PC-3 (cell line): Measurements from ENCODE around the gene SMIM12.

ENCODE experiments used
- CTCF ChIP-seq: fragments of 300-600 bp; sonication (generic); conservative IDR thresholded peaks from 2 replicates; pipeline ENCODE4 v1.5.1; 2017; ENCODE audit warnings: antibody characterized with exemption, low read depth, mild to moderate bottlenecking, low read length
- EZH2 ChIP-seq: fragments of 300-600 bp; sonication (generic); IDR thresholded peaks from one replicate; pipeline ENCODE4 v1.6.1; 2017; ENCODE audit warnings: antibody characterized with exemption, mild to moderate bottlenecking, low read length; ENCODE audit not compliant: unreplicated experiment

DNA sequence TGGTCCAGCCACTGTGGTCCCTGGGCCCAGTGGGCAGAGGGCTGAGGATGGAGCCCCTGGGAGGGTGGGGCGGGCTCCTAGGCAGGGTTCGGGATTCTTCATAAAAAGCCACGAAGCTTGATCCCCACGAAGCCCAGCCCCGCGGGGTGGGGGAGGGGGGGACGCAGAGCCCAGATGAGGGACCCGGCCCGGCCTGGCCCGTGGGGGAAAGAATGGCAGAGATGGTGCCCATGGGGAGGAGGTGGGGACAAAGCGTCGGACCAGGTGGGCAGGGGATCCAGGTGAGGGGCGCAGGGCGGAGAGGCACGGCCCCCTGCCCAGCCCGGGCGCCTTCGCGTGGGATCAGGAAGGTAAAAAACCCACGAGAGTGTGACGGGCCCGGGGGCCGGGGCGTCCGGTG, 6.0 kb upstream of the SMIM12 start:
- TF ChIP-seq CTCF (no peak), EZH2 (no peak)
